GM12878 (cell line): Measurements from ENCODE around the gene ROCK2. TPM values are rescaled to one million over a fixed set of nuclear protein-coding genes. Genes with fewer than 3 reads are reported as not detected.

ENCODE experiments used
- ATAC-seq: fragments of 200-7000 bp; cut with Tn5 transposase; 3 replicates; pipeline ENCODE4 v1.9.1; 2020; ENCODE audit warnings: mild to moderate bottlenecking, moderate library complexity
- BruUV-seq: library from RNA; stranded (reverse); fragments of 400-500 nt; replicated peaks from 2 replicates; lab custom pipeline; 2021; lab: Mats Ljungman, UMichigan
- CTCF ChIA-PET: fragments of 300-600 bp; sonication (Branson Sonifier 250); formaldehyde crosslinking; extraction: SDS; loops from one replicate; lab custom pipeline; 2021; ENCODE audit warnings: inconsistent platforms; lab: Yijun Ruan, JAX
- POLR2A ChIA-PET: fragments of 350-600 bp; formaldehyde crosslinking; extraction: SDS; loops from one replicate; lab custom pipeline; 2021; ENCODE audit warnings: inconsistent platforms; lab: Charles Lee
- RAD21 ChIA-PET: fragments of 300-600 bp; sonication (Branson Sonifier 250); formaldehyde crosslinking; loops from one replicate; lab custom pipeline; 2023; ENCODE audit warnings: antibody characterized with exemption; ENCODE audit not compliant: unreplicated experiment; lab: Charles Lee
- SMC1A ChIA-PET: fragments of 300-600 bp; sonication (Branson Sonifier 250); formaldehyde crosslinking; loops from one replicate; lab custom pipeline; 2023; ENCODE audit not compliant: unreplicated experiment, uncharacterized antibody; lab: Charles Lee
- DNase-seq: peaks from one replicate; pipeline ENCODE4 v3.0.0-alpha.2; 2011; ENCODE audit warnings: low read depth, low spot score
- FAIRE-seq: peaks from 3 replicates; lab custom pipeline; 2011; peaks lifted over from hg19 to GRCh38; lab: Jason Lieb, UNC
- H2AFZ ChIP-seq: 2 replicates; pipeline ENCODE4 v1.6.0; 2011; ENCODE audit warnings: low read depth, low read length, control low read depth; ENCODE audit not compliant: control insufficient read depth
- H3K27ac ChIP-seq: 2 replicates; pipeline ENCODE4 v1.5.1; 2011; ENCODE audit warnings: control low read depth; ENCODE audit not compliant: control insufficient read depth, insufficient read depth
- H3K27me3 ChIP-seq, 2 experiments: replicated peaks in 1 of 2; 2 replicates each; pipeline versions ENCODE4 v1.6.0 to v1.6.1; 2011; ENCODE audit warnings: low read length in 1 of 2; ENCODE audit not compliant: control insufficient read depth in 2 of 2, insufficient read depth in 2 of 2
- H3K36me3 ChIP-seq, 2 experiments: 2 replicates each; pipeline ENCODE4 v1.5.1; 2011; ENCODE audit warnings: low read length in 1 of 2; ENCODE audit not compliant: control insufficient read depth in 2 of 2, insufficient read depth in 2 of 2
- H3K4me1 ChIP-seq: 2 replicates; pipeline ENCODE4 v1.6.1; 2011; ENCODE audit warnings: mild to moderate bottlenecking, low read length, moderate library complexity, mixed read lengths; ENCODE audit not compliant: control insufficient read depth, insufficient read depth
- H3K4me2 ChIP-seq: 2 replicates; pipeline ENCODE4 v1.6.0; 2011; ENCODE audit warnings: control low read depth; ENCODE audit not compliant: control insufficient read depth, insufficient read depth
- H3K4me3 ChIP-seq: fragments of 200-600 bp; sonication (generic); 2 replicates; pipeline ENCODE4 v1.5.1; 2016
- H3K79me2 ChIP-seq: 2 replicates; pipeline ENCODE4 v1.6.0; 2011; ENCODE audit warnings: low read length; ENCODE audit not compliant: control insufficient read depth, insufficient read depth
- H3K9ac ChIP-seq: 2 replicates; pipeline ENCODE4 v1.8.0; 2011; ENCODE audit warnings: low read length, control low read depth, mixed read lengths; ENCODE audit not compliant: control insufficient read depth, insufficient read depth
- H3K9me3 ChIP-seq: replicated peaks from 3 replicates; pipeline ENCODE4 v1.5.1; 2011; ENCODE audit warnings: mild to moderate bottlenecking, low read length; ENCODE audit not compliant: control insufficient read depth, insufficient read depth
- H4K20me1 ChIP-seq: 2 replicates; pipeline ENCODE4 v1.6.0; 2011; ENCODE audit not compliant: control insufficient read depth, insufficient read depth
- MYB ChIP-seq: fragments of 150-350 bp; IDR thresholded peaks from 2 replicates; pipeline ENCODE4 v1.6.1; 2014; ENCODE audit warnings: mild to moderate bottlenecking, low read depth, low read length, borderline replicate concordance
- MYC ChIP-seq: IDR thresholded peaks from 2 replicates; pipeline ENCODE4 v1.6.1; 2011; ENCODE audit warnings: mild to moderate bottlenecking, low read length, moderate library complexity, inconsistent platforms; ENCODE audit not compliant: insufficient read depth, insufficient replicate concordance, insufficient read length, severe bottlenecking
- NBN ChIP-seq: fragments of 450-650 bp; IDR thresholded peaks from 2 replicates; pipeline ENCODE4 v1.6.1; 2016
- RBBP5 ChIP-seq: fragments of 200-600 bp; sonication (generic); conservative IDR thresholded peaks from 2 replicates; pipeline ENCODE4 v1.6.1; 2016
- SP1 ChIP-seq: IDR thresholded peaks from one replicate; pipeline ENCODE4 v1.6.1; 2011; ENCODE audit warnings: low read depth, low read length
- ZNF384 ChIP-seq: IDR thresholded peaks from 2 replicates; pipeline ENCODE4 v1.6.1; 2012; ENCODE audit warnings: low read depth, mild to moderate bottlenecking, low read length, improper control_type of control experiment, borderline replicate concordance
- WGBS: methylation state at CpG from one replicate; pipeline ENCODE4 v1.1.6; 2016; ENCODE audit warnings: low lambda C conversion rate; ENCODE audit not compliant: insufficient replicate concordance, insufficient coverage; ENCODE audit errors: missing lambda C conversion rate; 5-methylcytosine and 5-hydroxymethylcytosine counted together
- in situ Hi-C: fragments of 300-500 bp; cut with MboI; formaldehyde crosslinking; loops from 9 replicates; pipeline ENCODE4 v1.14.3; 2018; ENCODE audit warnings: mixed read lengths
- intact Hi-C: fragments of 100-400 bp; cut with micrococcal nuclease; formaldehyde crosslinking; loops from one replicate; pipeline ENCODE4 v1.14.2; 2022; ENCODE audit not compliant: unreplicated experiment
- polyA plus RNA-seq, 11 experiments: library from polyadenylated mRNA; depleted of rRNA in 4 of 11; unstranded in 6 of 11; stranded (reverse) in 5 of 11; fragments of >200 nt; fragmentation: Nextera tagmentation in 4 of 11; fragmentation: Illumina TruSeq in 1 of 11; extraction: Ambion mirVana in 4 of 11; extraction: Trizol in 1 of 11; gene quantifications; 1 replicate in 1 of 11; 2 replicates in 10 of 11; pipeline versions ENCODE4 v1.2.1 to v1.2.3, GENCODE V29; 2011 to 2016; ENCODE audit warnings: inconsistent platforms in 2 of 11, missing spikeins in 2 of 11, low read depth in 1 of 11
- total RNA-seq, 4 experiments: library from RNA; depleted of rRNA in 3 of 4; stranded (reverse); fragments of >200 nt in 3 of 4; fragmentation: Illumina TruSeq in 1 of 4; extraction: Trizol in 1 of 4; gene quantifications; 2 replicates each; pipeline versions ENCODE4 v1.2.1 to v1.2.3, GENCODE V29; 2013 to 2021

Gene ROCK2
- total and polyA plus RNA-seq, 10 of the 15 experiments (the other 5 are each of a cell fraction or from before 2014, with no cell fraction given), result 4.6 to 22.1 (median 8.3) TPM

DNA sequence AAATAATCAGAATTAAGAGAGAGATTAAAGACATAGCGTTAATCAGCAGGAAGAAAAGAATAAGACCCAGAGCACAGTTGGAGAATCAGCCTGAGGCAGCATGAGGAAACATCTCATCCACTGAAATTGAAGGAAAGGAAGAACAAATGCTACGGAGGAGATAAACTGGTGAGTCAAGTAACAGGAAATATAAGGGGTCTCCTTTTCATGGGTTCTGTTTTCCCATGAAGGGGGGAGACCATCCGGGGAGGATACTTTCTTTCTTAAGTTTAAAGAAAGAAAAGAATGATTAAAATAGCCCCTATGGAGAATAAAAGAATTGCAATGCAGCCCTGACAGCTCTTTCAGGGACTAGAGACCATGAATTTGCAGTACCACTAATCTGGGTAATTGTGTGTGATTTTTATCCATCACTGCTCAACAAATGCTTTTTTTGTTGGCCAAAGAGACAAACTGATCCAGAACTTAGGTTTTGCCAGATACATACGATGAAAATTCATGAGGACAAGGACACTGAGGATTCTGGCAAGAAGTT is 17.7 kb downstream of the ROCK2 start:
- 85% methylated on average over 4 of the region's 4 CpGs for WGBS
- no peak for FAIRE-seq
- CTCF ChIA-PET, result interaction anchor here (1.1 to 1.8 kb wide), 2 partner anchors 12 to 38 kb away, joined by 3 to 4 read pairs; no protein-coding TSS in a partner anchor
- POLR2A ChIA-PET, result interaction anchor here (0.7 to 1.4 kb wide), 2 partner anchors 17 to 31 kb away, joined by 3 read pairs; partner anchors contain the start of gene ROCK2
- H3K4me3 ChIP-seq, result no peak overlapping the region
- in situ Hi-C loops, result no loop called here
- no peaks in the 10 kb centered on the region for H4K20me1 ChIP-seq
- peak overlapping the region; percentile 46 for H3K4me2 ChIP-seq
- TF ChIP-seq MYC (no peak), ZNF384 (no peak), SP1 (no peak), RBBP5 (no peak), NBN (no peak), MYB (no peak)
- TF ChIP-seq, all 136 proteins: peak for 0
- Histone ChIP-seq H3K27ac (no peak overlapping the region), H3K79me2 (peaks cover 19% of the 10 kb centered on the region), H3K27me3 (no peaks in the 10 kb centered on the region), H3K36me3 (no peaks in the 10 kb centered on the region), H3K9me3 (no peaks in the 10 kb centered on the region), H3K9ac (no peak overlapping the region), H2AFZ (no peak overlapping the region), H3K4me1 (no peaks in the 10 kb centered on the region)
- ChIA-PET RAD21 (no interaction called here), SMC1A (interaction anchor here (0.6 to 1.0 kb wide), 2 partner anchors 81 to 151 kb away, joined by 4 read pairs; no protein-coding TSS in a partner anchor)
- DNase-seq, result no peak
- no TSS peak for BruUV-seq
- intact Hi-C loops, result no loop called here
- no peak; the same call in 2 of the 3 replicates for ATAC-seq
